ENCODE results near the gene LAMC2. TPM values are rescaled to one million over a fixed set of nuclear protein-coding genes. Genes with fewer than 3 reads are reported as not detected.

The LAMC2 gene
- total RNA-seq, 1 experiment from 2014 or later: 0.11 TPM

DNA sequence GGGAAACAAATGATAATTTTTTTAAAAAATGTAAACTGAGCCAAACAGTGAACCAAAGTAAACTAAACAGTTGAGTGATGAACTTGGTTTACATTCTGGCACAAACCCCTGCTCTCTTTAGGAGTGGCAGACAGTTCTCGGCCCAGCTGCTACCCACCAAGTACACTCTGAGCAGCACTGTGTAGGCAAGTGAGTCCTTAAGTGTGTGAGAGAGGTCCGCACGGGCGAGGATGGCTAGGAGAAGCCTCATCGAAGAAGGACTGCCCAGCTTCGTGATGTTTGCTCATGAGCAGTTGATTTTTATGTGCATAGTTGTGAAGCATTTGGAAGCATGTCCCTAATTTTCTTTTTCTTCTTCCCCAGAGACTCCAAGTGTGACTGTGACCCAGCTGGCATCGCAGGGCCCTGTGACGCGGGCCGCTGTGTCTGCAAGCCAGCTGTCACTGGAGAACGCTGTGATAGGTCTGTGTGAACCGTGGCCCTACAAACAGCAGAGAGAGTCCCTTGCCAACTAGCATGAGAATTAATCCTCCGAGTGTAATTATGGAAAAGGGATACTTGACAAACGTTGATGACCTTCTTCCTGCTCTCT lies 32.1 kb downstream of the LAMC2 start:
- peaks cover 20% of the 10 kb centered on the region for H3K4me1 ChIP-seq (ENCODE audit: insufficient read depth, low read length, poor library complexity, severe bottlenecking)
- H3K36me3 ChIP-seq (ENCODE audit: insufficient read depth, low read length, poor library complexity, severe bottlenecking): no peaks in the 10 kb centered on the region
- H3K27ac ChIP-seq (ENCODE audit: low read depth, low read length, poor library complexity, severe bottlenecking): no peak overlapping the region
- no peaks in the 10 kb centered on the region for H3K9me3 ChIP-seq (ENCODE audit: low read depth, low read length, poor library complexity, severe bottlenecking)
- ChIA-PET POLR2A (ENCODE audit: low non-redundant PET) (no interaction called here), CTCF (no interaction called here)
- H3K27me3 ChIP-seq (replicated peaks; ENCODE audit: insufficient read depth, low read depth, low read length, poor library complexity): no peaks in the 10 kb centered on the region
- H3K4me3 ChIP-seq (ENCODE audit: low read depth, low read length, poor library complexity, severe bottlenecking): no peak overlapping the region
- DNase-seq (ENCODE audit: low spot score): no peak
- no TSS peak for BruUV-seq (replicated peaks)
- TF ChIP-seq, protein P1, sequence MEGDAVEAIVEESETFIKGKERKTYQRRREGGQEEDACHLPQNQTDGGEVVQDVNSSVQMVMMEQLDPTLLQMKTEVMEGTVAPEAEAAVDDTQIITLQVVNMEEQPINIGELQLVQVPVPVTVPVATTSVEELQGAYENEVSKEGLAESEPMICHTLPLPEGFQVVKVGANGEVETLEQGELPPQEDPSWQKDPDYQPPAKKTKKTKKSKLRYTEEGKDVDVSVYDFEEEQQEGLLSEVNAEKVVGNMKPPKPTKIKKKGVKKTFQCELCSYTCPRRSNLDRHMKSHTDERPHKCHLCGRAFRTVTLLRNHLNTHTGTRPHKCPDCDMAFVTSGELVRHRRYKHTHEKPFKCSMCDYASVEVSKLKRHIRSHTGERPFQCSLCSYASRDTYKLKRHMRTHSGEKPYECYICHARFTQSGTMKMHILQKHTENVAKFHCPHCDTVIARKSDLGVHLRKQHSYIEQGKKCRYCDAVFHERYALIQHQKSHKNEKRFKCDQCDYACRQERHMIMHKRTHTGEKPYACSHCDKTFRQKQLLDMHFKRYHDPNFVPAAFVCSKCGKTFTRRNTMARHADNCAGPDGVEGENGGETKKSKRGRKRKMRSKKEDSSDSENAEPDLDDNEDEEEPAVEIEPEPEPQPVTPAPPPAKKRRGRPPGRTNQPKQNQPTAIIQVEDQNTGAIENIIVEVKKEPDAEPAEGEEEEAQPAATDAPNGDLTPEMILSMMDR (conservative IDR thresholded peaks at IDR 0.05; ENCODE audit: low read depth, low read length): no peak
- TF ChIP-seq EZH2 (IDR thresholded peaks at IDR 0.05; ENCODE audit: borderline replicate concordance, low read depth, low read length, poor library complexity, severe bottlenecking): no peak
- intact Hi-C loops (cut with micrococcal nuclease; ENCODE audit: unreplicated experiment): no loop called here

DNA sequence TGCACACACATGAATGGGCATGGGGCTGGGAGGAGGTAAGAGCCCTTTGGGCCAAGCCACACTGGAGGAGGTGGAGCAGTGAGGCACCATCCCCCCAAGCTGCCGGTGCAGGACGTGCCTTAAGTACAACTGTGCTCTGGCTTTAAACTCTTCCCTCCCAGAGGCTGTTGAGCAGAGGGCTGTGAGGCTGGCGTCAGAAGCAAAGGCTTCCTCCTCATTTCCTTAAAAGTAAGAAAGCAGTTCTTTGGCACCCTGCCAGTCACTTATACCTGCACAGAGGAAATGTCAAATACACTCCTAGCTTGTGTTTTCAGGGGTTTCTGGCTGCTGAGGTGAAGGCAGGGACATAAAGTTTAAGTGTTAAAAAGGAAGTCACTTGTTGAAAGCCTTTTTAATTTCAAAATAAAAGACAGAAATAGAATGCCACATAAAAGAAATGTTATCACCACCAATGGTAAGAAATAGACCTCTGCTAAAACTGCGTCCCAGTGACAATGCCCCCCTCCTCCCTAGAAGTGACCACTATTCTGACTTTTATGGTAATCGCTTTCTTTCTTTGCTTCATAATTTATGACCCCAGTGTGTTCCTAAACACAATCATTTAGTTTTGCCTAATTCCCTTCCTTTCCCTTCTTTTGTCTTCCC lies 33.0 kb downstream of the LAMC2 start:
- POLR2A ChIA-PET (ENCODE audit: low non-redundant PET): no interaction called here
- CTCF ChIA-PET: interaction anchor here (0.8 kb wide), 1 partner anchor 9 kb away, joined by 3 read pairs; no protein-coding TSS in a partner anchor
- H3K4me3 ChIP-seq (ENCODE audit: low read depth, low read length, poor library complexity, severe bottlenecking): no peak overlapping the region
- no peaks in the 10 kb centered on the region for H3K36me3 ChIP-seq (ENCODE audit: insufficient read depth, low read length, poor library complexity, severe bottlenecking)
- H3K27ac ChIP-seq (ENCODE audit: low read depth, low read length, poor library complexity, severe bottlenecking): no peak overlapping the region
- no peaks in the 10 kb centered on the region for H3K27me3 ChIP-seq (replicated peaks; ENCODE audit: insufficient read depth, low read depth, low read length, poor library complexity)
- DNase-seq (ENCODE audit: low spot score): peak; percentile 27
- H3K9me3 ChIP-seq (ENCODE audit: low read depth, low read length, poor library complexity, severe bottlenecking): no peaks in the 10 kb centered on the region
- TF ChIP-seq EZH2 (IDR thresholded peaks at IDR 0.05; ENCODE audit: borderline replicate concordance, low read depth, low read length, poor library complexity, severe bottlenecking): no peak
- TF ChIP-seq, protein P1 (conservative IDR thresholded peaks at IDR 0.05; ENCODE audit: low read depth, low read length): no peak
- intact Hi-C loops (cut with micrococcal nuclease; ENCODE audit: unreplicated experiment): no loop called here
- H3K4me1 ChIP-seq (ENCODE audit: insufficient read depth, low read length, poor library complexity, severe bottlenecking): peaks cover 20% of the 10 kb centered on the region
- no TSS peak for BruUV-seq (replicated peaks)

DNA sequence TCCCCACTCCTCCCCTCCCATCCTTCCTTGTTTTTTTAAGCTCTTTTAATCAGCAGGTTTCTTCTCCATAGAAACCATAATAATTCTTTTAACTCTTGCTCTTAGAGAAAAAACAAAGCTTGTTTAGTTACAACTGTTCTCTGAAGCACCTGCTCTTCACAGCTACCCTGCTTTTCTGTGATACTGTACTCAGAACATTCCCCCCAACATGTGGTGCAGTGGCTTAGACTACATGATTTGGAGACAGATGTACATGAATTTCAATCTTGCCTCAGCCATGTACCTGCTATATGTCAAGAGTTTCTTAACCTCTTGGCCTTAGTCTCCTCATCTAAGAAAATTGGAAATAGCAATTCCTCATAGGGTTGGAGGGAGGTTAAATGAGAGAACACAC lies 33.5 kb downstream of the LAMC2 start:
- intact Hi-C loops (cut with micrococcal nuclease; ENCODE audit: unreplicated experiment): no loop called here
- peaks cover 20% of the 10 kb centered on the region for H3K4me1 ChIP-seq (ENCODE audit: insufficient read depth, low read length, poor library complexity, severe bottlenecking)
- no TSS peak for BruUV-seq (replicated peaks)
- no peak overlapping the region for H3K27ac ChIP-seq (ENCODE audit: low read depth, low read length, poor library complexity, severe bottlenecking)
- H3K36me3 ChIP-seq (ENCODE audit: insufficient read depth, low read length, poor library complexity, severe bottlenecking): no peaks in the 10 kb centered on the region
- H3K27me3 ChIP-seq (replicated peaks; ENCODE audit: insufficient read depth, low read depth, low read length, poor library complexity): no peaks in the 10 kb centered on the region
- TF ChIP-seq EZH2 (IDR thresholded peaks at IDR 0.05; ENCODE audit: borderline replicate concordance, low read depth, low read length, poor library complexity, severe bottlenecking): no peak
- TF ChIP-seq, protein P1 (conservative IDR thresholded peaks at IDR 0.05; ENCODE audit: low read depth, low read length): no peak
- POLR2A ChIA-PET (ENCODE audit: low non-redundant PET): no interaction called here
- CTCF ChIA-PET: interaction anchor here (0.8 kb wide), 1 partner anchor 9 kb away, joined by 3 read pairs; no protein-coding TSS in a partner anchor
- no peak overlapping the region for H3K4me3 ChIP-seq (ENCODE audit: low read depth, low read length, poor library complexity, severe bottlenecking)
- H3K9me3 ChIP-seq (ENCODE audit: low read depth, low read length, poor library complexity, severe bottlenecking): no peaks in the 10 kb centered on the region
- no peak for DNase-seq (ENCODE audit: low spot score)

Measured in A673 (cell line).